Liver (tissue), 3 donors: ENCODE measurements around the gene MRPS9.

ENCODE experiments used
- ATF3 ChIP-seq: IDR thresholded peaks from 2 replicates; pipeline ENCODE4 v1.6.1; 2016; ENCODE audit warnings: antibody characterized with exemption
- EGR1 ChIP-seq, 2 donors: IDR thresholded peaks; 2 replicates each; pipeline ENCODE4 v1.6.1; 2016 to 2018; ENCODE audit warnings: antibody characterized with exemption in 2 of 2, low read depth in 2 of 2
- GABPA ChIP-seq, 2 donors: IDR thresholded peaks in 1 of 2; conservative IDR thresholded peaks in 1 of 2; 2 replicates each; pipeline ENCODE4 v1.6.1; 2016; ENCODE audit warnings: antibody characterized with exemption in 2 of 2, mild to moderate bottlenecking in 1 of 2, moderate library complexity in 1 of 2
- JUND ChIP-seq, 2 donors: IDR thresholded peaks; 2 replicates each; pipeline ENCODE4 v1.6.1; 2016; ENCODE audit warnings: antibody characterized with exemption in 2 of 2
- NR2F2 ChIP-seq: IDR thresholded peaks from 2 replicates; pipeline ENCODE4 v1.6.1; 2016; ENCODE audit warnings: antibody characterized with exemption
- RAD21 ChIP-seq, 2 donors: IDR thresholded peaks; 2 replicates each; pipeline ENCODE4 v1.6.1; 2016; ENCODE audit warnings: antibody characterized with exemption in 2 of 2, mild to moderate bottlenecking in 2 of 2
- REST ChIP-seq: IDR thresholded peaks from 2 replicates; pipeline ENCODE4 v1.6.1; 2016; ENCODE audit warnings: antibody characterized with exemption, mild to moderate bottlenecking
- RXRA ChIP-seq, 2 donors: IDR thresholded peaks; 2 replicates each; pipeline ENCODE4 v1.6.1; 2017 to 2018; ENCODE audit warnings: antibody characterized with exemption in 2 of 2, mild to moderate bottlenecking in 1 of 2
- SP1 ChIP-seq: IDR thresholded peaks from 2 replicates; pipeline ENCODE4 v1.6.1; 2018; ENCODE audit warnings: antibody characterized with exemption, mild to moderate bottlenecking
- TAF1 ChIP-seq: conservative IDR thresholded peaks from 2 replicates; pipeline ENCODE4 v1.6.1; 2016; ENCODE audit warnings: antibody characterized with exemption, mild to moderate bottlenecking
- YY1 ChIP-seq: IDR thresholded peaks from 2 replicates; pipeline ENCODE4 v1.6.1; 2016; ENCODE audit warnings: antibody characterized with exemption, mild to moderate bottlenecking
- TF ChIP-seq, protein P1 (sequence below): fragments of 150-350 bp; IDR thresholded peaks from 2 replicates; pipeline ENCODE4 v1.5.1; 2017; ENCODE audit warnings: improper control_type of control experiment, low read depth, low read length; ENCODE audit not compliant: missing input control
- TF ChIP-seq, protein P2 (sequence below): IDR thresholded peaks from 2 replicates; pipeline ENCODE4 v1.6.1; 2016; ENCODE audit warnings: antibody characterized with exemption
- TF ChIP-seq, protein P3 (sequence below): IDR thresholded peaks from 2 replicates; pipeline ENCODE4 v1.6.1; 2016; ENCODE audit warnings: antibody characterized with exemption
- donor health status: healthy.
- donor health status: healthy.

DNA sequence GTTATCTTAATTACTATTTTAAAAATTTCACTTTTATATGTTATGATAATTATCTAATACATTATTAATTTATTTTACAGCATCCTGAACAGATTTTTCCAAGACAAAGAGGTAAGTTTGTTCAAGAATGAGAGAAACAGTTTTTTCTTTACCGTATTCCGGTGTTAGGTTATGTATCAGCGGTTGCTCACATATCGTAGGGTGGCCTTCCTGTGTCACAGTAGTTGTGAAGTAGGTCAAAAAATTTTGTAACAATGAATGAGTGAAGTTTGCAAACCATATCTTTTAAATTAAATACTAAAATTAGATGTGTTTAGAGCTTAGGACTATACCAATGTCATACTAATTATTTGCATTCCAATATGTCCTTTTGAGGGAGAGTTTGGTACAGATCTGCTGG lies 33.5 kb downstream of the MRPS9 start:
- no peak for TF ChIP-seq RAD21 (IDR thresholded peaks at IDR 0.05)
- TF ChIP-seq SP1, result no peak
- no peak for TF ChIP-seq TAF1
- TF ChIP-seq, protein P1, sequence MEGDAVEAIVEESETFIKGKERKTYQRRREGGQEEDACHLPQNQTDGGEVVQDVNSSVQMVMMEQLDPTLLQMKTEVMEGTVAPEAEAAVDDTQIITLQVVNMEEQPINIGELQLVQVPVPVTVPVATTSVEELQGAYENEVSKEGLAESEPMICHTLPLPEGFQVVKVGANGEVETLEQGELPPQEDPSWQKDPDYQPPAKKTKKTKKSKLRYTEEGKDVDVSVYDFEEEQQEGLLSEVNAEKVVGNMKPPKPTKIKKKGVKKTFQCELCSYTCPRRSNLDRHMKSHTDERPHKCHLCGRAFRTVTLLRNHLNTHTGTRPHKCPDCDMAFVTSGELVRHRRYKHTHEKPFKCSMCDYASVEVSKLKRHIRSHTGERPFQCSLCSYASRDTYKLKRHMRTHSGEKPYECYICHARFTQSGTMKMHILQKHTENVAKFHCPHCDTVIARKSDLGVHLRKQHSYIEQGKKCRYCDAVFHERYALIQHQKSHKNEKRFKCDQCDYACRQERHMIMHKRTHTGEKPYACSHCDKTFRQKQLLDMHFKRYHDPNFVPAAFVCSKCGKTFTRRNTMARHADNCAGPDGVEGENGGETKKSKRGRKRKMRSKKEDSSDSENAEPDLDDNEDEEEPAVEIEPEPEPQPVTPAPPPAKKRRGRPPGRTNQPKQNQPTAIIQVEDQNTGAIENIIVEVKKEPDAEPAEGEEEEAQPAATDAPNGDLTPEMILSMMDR, result no peak
- no peak for TF ChIP-seq ATF3
- TF ChIP-seq JUND (IDR thresholded peaks at IDR 0.05), result no peak
- no peak for TF ChIP-seq EGR1 (IDR thresholded peaks at IDR 0.05; ENCODE audit: low read depth in 2 of 2)
- TF ChIP-seq YY1, result no peak
- TF ChIP-seq, protein P2, sequence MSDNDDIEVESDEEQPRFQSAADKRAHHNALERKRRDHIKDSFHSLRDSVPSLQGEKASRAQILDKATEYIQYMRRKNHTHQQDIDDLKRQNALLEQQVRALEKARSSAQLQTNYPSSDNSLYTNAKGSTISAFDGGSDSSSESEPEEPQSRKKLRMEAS, result no peak
- TF ChIP-seq NR2F2, result no peak
- TF ChIP-seq, protein P3, sequence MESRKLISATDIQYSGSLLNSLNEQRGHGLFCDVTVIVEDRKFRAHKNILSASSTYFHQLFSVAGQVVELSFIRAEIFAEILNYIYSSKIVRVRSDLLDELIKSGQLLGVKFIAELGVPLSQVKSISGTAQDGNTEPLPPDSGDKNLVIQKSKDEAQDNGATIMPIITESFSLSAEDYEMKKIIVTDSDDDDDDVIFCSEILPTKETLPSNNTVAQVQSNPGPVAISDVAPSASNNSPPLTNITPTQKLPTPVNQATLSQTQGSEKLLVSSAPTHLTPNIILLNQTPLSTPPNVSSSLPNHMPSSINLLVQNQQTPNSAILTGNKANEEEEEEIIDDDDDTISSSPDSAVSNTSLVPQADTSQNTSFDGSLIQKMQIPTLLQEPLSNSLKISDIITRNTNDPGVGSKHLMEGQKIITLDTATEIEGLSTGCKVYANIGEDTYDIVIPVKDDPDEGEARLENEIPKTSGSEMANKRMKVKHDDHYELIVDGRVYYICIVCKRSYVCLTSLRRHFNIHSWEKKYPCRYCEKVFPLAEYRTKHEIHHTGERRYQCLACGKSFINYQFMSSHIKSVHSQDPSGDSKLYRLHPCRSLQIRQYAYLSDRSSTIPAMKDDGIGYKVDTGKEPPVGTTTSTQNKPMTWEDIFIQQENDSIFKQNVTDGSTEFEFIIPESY, result no peak
- TF ChIP-seq GABPA (IDR thresholded peaks at IDR 0.05 in 1 of 2, conservative IDR thresholded peaks at IDR 0.05 in 1 of 2), result no peak
- TF ChIP-seq RXRA (IDR thresholded peaks at IDR 0.05), result no peak
- no peak for TF ChIP-seq REST
